Measurements from ENCODE around the gene KRT24.

GRCh38 chr17:40675905-40676304 lies 27.6 kb downstream of the KRT24 start:
- TF ChIP-seq CTCF (IDR thresholded peaks at IDR 0.05; ENCODE audit: poor library complexity): no peak
- TF ChIP-seq EZH2 (IDR thresholded peaks at IDR 0.05; ENCODE audit: borderline replicate concordance): no peak
